HepG2 (cell line): Measurements from ENCODE around the gene TMEM158. TPM values are rescaled to one million over a fixed set of nuclear protein-coding genes. Genes with fewer than 3 reads are reported as not detected.

Experiments
- HDAC2 ChIP-seq: sonication (generic); formaldehyde crosslinking; IDR thresholded peaks from 2 replicates; pipeline ENCODE4 v1.4.0; 2020; ENCODE audit warnings: missing genetic modification reagents
- JDP2 ChIP-seq: sonication (generic); formaldehyde crosslinking; IDR thresholded peaks from 2 replicates; pipeline ENCODE4 v1.8.1; 2022; ENCODE audit warnings: missing genetic modification reagents, borderline replicate concordance
- KLF16 ChIP-seq, 2 experiments: sonication (generic) in 1 of 2; formaldehyde crosslinking in 1 of 2; IDR thresholded peaks; 2 replicates each; pipeline versions ENCODE4 v1.6.1 to v1.8.0; 2016 to 2023; ENCODE audit warnings: missing genetic modification reagents in 2 of 2, missing compliant biosample characterization in 1 of 2
- MZF1 ChIP-seq: sonication (generic); formaldehyde crosslinking; IDR thresholded peaks from 2 replicates; pipeline ENCODE4 v1.8.1; 2023; ENCODE audit warnings: mild to moderate bottlenecking, missing genetic modification reagents, borderline replicate concordance
- PRMT3 ChIP-seq: sonication (generic); formaldehyde crosslinking; IDR thresholded peaks from 2 replicates; pipeline ENCODE4 v1.8.1; 2022; ENCODE audit warnings: low read depth, mild to moderate bottlenecking, moderate library complexity, missing genetic modification reagents, borderline replicate concordance
- SIN3B ChIP-seq: fragments of 150-350 bp; IDR thresholded peaks from 2 replicates; pipeline ENCODE4 v1.6.1; 2014; ENCODE audit warnings: low read length
- TOPORS ChIP-seq: sonication (generic); formaldehyde crosslinking; IDR thresholded peaks from 2 replicates; pipeline ENCODE4 v1.8.0; 2023; ENCODE audit warnings: mild to moderate bottlenecking, missing genetic modification reagents
- ZBTB7B ChIP-seq: sonication (generic); formaldehyde crosslinking; IDR thresholded peaks from 2 replicates; pipeline ENCODE4 v1.4.0; 2020; ENCODE audit warnings: missing genetic modification reagents
- ZKSCAN1 ChIP-seq: fragments of 150-350 bp; IDR thresholded peaks from 2 replicates; pipeline ENCODE4 v1.6.1; 2014; ENCODE audit warnings: low read length
- ZNF251 ChIP-seq: sonication (generic); formaldehyde crosslinking; IDR thresholded peaks from 2 replicates; pipeline ENCODE4 v1.9.0; 2021; ENCODE audit warnings: mild to moderate bottlenecking, missing genetic modification reagents
- ZNF354B ChIP-seq: sonication (generic); formaldehyde crosslinking; IDR thresholded peaks from 2 replicates; pipeline ENCODE4 v1.8.0; 2022; ENCODE audit warnings: mild to moderate bottlenecking, missing genetic modification reagents
- polyA plus RNA-seq, 8 experiments: library from polyadenylated mRNA; depleted of rRNA in 3 of 8; stranded (reverse) in 7 of 8; unstranded in 1 of 8; fragments of >200 nt; fragmentation: Illumina TruSeq in 4 of 8; extraction: Trizol in 4 of 8; gene quantifications; 2 replicates each; pipeline versions ENCODE4 v1.2.1 to v1.2.3, GENCODE V29; 2011 to 2016; ENCODE audit warnings: low read depth in 4 of 8, missing spikeins in 1 of 8, mixed read lengths in 1 of 8; ENCODE audit not compliant: insufficient read depth in 1 of 8
- total RNA-seq, 5 experiments: library from RNA; depleted of rRNA; stranded (reverse); fragments of >200 nt; fragmentation: Illumina TruSeq; extraction: Trizol; gene quantifications; 2 replicates each; pipeline ENCODE4 v1.2.3, GENCODE V29; 2016; ENCODE audit warnings: low read depth in 1 of 5
- TF ChIP-seq, protein P1 (sequence below): IDR thresholded peaks from 2 replicates; pipeline ENCODE4 v1.6.1; 2012; ENCODE audit warnings: inconsistent platforms
- TF ChIP-seq, protein P2 (sequence below): sonication (generic); formaldehyde crosslinking; IDR thresholded peaks from 2 replicates; pipeline ENCODE4 v1.8.1; 2022; ENCODE audit warnings: mild to moderate bottlenecking, missing genetic modification reagents
- TF ChIP-seq, protein P3 (sequence below): sonication (generic); formaldehyde crosslinking; IDR thresholded peaks from 2 replicates; pipeline ENCODE4 v1.4.0; 2020; ENCODE audit warnings: mild to moderate bottlenecking, missing genetic modification reagents
- TF ChIP-seq, protein P4 (sequence below): sonication (generic); formaldehyde crosslinking; IDR thresholded peaks from 2 replicates; pipeline ENCODE4 v1.4.0; 2020; ENCODE audit warnings: missing genetic modification reagents
- TF ChIP-seq, protein P5 (sequence below): sonication (generic); formaldehyde crosslinking; IDR thresholded peaks from 2 replicates; pipeline ENCODE4 v1.4.0; 2020; ENCODE audit warnings: mild to moderate bottlenecking, low read depth, missing genetic modification reagents
- TF ChIP-seq, protein P6 (sequence below): sonication (generic); formaldehyde crosslinking; IDR thresholded peaks from 2 replicates; pipeline ENCODE4 v1.5.0; 2020; ENCODE audit warnings: missing genetic modification reagents, mild to moderate bottlenecking, borderline replicate concordance
- TF ChIP-seq, protein P7 (sequence below): sonication (generic); formaldehyde crosslinking; IDR thresholded peaks from 2 replicates; pipeline ENCODE4 v1.5.0; 2020; ENCODE audit warnings: mild to moderate bottlenecking, missing genetic modification reagents, moderate library complexity
- TF ChIP-seq, protein P8 (sequence below): sonication (generic); formaldehyde crosslinking; IDR thresholded peaks from 2 replicates; pipeline ENCODE4 v1.4.0; 2020; ENCODE audit warnings: missing genetic modification reagents

Gene TMEM158
- total and polyA plus RNA-seq, 2 of the 13 experiments (the other 11 are each of a cell fraction or from before 2014, with no cell fraction given), result 0.13 TPM; not detected in 1

DNA sequence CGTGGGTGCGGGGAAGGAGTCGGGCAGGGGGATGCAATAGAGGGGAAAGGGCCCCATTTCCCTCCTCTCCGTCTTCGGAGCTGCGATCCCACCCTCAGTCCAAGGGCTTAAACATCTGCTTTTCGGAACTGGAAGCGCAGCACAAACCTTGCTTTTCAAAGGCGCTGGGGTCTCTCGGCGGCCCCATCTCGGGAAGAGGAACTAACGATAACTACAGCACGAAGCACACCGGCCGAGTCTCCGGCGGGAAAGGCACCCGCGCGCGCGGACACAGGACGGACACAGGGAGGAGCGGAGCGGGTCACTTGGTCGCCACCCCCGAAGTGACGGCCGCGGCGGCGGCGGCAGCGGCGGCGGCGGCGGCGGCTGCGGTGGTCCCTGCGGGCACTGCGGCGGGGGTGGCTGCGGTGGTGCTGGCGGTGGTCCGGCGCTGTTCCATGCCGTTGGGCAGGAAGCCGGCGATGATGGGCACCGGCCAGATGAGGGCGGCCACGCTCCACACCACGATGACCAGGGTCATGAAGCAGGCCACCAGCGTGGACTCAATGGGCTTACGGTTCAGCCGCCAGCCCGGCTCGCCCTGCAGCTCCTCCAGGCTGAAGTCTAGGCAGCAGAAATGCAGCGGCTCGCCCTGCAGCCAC, 1.1 kb downstream of the TMEM158 start (continued):
- TF ChIP-seq MZF1 (no peak), TOPORS (CRISPR knock-in tag) (no peak), JDP2 (CRISPR knock-in tag) (no peak), ZNF354B (CRISPR knock-in tag) (no peak), ZBTB7B (peak; percentile 45; the same call in 1 of the 2 replicates), SIN3B (no peak), PRMT3 (CRISPR knock-in tag) (0 out of 2 replicates have a peak, but pooled peaks have one; percentile 34), ZKSCAN1 (no peak), HDAC2 (0 out of 2 replicates have a peak, but pooled peaks have one; percentile 36), KLF16 (CRISPR knock-in tag; IDR thresholded peaks at IDR 0.05) (0 out of 4 replicates have a peak, but pooled peaks of 1 of the 2 experiments have one; percentile 9), ZNF251 (CRISPR knock-in tag) (no peak)
- TF ChIP-seq, protein P1, sequence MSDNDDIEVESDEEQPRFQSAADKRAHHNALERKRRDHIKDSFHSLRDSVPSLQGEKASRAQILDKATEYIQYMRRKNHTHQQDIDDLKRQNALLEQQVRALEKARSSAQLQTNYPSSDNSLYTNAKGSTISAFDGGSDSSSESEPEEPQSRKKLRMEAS, result peak; percentile 43
- TF ChIP-seq, protein P2, sequence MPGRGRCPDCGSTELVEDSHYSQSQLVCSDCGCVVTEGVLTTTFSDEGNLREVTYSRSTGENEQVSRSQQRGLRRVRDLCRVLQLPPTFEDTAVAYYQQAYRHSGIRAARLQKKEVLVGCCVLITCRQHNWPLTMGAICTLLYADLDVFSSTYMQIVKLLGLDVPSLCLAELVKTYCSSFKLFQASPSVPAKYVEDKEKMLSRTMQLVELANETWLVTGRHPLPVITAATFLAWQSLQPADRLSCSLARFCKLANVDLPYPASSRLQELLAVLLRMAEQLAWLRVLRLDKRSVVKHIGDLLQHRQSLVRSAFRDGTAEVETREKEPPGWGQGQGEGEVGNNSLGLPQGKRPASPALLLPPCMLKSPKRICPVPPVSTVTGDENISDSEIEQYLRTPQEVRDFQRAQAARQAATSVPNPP (CRISPR knock-in tag), result no peak
- TF ChIP-seq, protein P3, sequence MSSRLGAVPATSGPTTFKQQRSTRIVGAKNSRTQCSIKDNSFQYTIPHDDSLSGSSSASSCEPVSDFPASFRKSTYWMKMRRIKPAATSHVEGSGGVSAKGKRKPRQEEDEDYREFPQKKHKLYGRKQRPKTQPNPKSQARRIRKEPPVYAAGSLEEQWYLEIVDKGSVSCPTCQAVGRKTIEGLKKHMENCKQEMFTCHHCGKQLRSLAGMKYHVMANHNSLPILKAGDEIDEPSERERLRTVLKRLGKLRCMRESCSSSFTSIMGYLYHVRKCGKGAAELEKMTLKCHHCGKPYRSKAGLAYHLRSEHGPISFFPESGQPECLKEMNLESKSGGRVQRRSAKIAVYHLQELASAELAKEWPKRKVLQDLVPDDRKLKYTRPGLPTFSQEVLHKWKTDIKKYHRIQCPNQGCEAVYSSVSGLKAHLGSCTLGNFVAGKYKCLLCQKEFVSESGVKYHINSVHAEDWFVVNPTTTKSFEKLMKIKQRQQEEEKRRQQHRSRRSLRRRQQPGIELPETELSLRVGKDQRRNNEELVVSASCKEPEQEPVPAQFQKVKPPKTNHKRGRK (CRISPR knock-in tag), result no peak
- TF ChIP-seq, protein P4, sequence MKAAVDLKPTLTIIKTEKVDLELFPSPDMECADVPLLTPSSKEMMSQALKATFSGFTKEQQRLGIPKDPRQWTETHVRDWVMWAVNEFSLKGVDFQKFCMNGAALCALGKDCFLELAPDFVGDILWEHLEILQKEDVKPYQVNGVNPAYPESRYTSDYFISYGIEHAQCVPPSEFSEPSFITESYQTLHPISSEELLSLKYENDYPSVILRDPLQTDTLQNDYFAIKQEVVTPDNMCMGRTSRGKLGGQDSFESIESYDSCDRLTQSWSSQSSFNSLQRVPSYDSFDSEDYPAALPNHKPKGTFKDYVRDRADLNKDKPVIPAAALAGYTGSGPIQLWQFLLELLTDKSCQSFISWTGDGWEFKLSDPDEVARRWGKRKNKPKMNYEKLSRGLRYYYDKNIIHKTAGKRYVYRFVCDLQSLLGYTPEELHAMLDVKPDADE, result no peak
- TF ChIP-seq, protein P5, sequence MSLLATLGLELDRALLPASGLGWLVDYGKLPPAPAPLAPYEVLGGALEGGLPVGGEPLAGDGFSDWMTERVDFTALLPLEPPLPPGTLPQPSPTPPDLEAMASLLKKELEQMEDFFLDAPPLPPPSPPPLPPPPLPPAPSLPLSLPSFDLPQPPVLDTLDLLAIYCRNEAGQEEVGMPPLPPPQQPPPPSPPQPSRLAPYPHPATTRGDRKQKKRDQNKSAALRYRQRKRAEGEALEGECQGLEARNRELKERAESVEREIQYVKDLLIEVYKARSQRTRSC, result no peak
- TF ChIP-seq, protein P6, sequence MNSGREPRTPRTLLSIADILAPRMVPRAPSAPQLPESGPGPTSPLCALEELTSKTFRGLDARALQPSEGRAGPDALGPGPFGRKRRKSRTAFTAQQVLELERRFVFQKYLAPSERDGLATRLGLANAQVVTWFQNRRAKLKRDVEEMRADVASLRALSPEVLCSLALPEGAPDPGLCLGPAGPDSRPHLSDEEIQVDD (CRISPR knock-in tag), result 0 out of 2 replicates have a peak, but pooled peaks have one; percentile 32
- TF ChIP-seq, protein P7, sequence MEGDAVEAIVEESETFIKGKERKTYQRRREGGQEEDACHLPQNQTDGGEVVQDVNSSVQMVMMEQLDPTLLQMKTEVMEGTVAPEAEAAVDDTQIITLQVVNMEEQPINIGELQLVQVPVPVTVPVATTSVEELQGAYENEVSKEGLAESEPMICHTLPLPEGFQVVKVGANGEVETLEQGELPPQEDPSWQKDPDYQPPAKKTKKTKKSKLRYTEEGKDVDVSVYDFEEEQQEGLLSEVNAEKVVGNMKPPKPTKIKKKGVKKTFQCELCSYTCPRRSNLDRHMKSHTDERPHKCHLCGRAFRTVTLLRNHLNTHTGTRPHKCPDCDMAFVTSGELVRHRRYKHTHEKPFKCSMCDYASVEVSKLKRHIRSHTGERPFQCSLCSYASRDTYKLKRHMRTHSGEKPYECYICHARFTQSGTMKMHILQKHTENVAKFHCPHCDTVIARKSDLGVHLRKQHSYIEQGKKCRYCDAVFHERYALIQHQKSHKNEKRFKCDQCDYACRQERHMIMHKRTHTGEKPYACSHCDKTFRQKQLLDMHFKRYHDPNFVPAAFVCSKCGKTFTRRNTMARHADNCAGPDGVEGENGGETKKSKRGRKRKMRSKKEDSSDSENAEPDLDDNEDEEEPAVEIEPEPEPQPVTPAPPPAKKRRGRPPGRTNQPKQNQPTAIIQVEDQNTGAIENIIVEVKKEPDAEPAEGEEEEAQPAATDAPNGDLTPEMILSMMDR, result peak; percentile 88
- TF ChIP-seq, protein P8, sequence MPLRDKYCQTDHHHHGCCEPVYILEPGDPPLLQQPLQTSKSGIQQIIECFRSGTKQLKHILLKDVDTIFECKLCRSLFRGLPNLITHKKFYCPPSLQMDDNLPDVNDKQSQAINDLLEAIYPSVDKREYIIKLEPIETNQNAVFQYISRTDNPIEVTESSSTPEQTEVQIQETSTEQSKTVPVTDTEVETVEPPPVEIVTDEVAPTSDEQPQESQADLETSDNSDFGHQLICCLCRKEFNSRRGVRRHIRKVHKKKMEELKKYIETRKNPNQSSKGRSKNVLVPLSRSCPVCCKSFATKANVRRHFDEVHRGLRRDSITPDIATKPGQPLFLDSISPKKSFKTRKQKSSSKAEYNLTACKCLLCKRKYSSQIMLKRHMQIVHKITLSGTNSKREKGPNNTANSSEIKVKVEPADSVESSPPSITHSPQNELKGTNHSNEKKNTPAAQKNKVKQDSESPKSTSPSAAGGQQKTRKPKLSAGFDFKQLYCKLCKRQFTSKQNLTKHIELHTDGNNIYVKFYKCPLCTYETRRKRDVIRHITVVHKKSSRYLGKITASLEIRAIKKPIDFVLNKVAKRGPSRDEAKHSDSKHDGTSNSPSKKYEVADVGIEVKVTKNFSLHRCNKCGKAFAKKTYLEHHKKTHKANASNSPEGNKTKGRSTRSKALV (CRISPR knock-in tag), result 0 out of 2 replicates have a peak, but pooled peaks have one; percentile 68
